ENCODE results near the gene FBRSL1. TPM values are rescaled to one million over a fixed set of nuclear protein-coding genes. Genes with fewer than 3 reads are reported as not detected.

FBRSL1 gene
- total and polyA plus RNA-seq, 9 of the 15 experiments (the other 6 are each of a cell fraction or from before 2014, with no cell fraction given), result 0.24 to 129 (median 7.3) TPM

GRCh38 chr12:132529906-132530305, 40.0 kb downstream of the FBRSL1 start:
- Histone ChIP-seq H3K9me3 (replicated peaks; ENCODE audit: control insufficient read depth, insufficient read depth, low read depth, low read length) (no peaks in the 10 kb centered on the region), H3K9me1 (ENCODE audit: control insufficient read depth, insufficient read depth, low read length) (no peaks in the 10 kb centered on the region), H2AFZ (ENCODE audit: low read depth, low read length) (no peak overlapping the region), H3K4me3 (no peak overlapping the region), H4K20me1 (replicated peaks; ENCODE audit: control insufficient read depth, insufficient read depth, low read length) (peaks cover 4% of the 10 kb centered on the region), H3K9ac (ENCODE audit: insufficient read depth in 1 of 2, low read depth in 2 of 2, low read length in 2 of 2) (no peak overlapping the region), H3K79me2 (ENCODE audit: control insufficient read depth, insufficient read depth, low read length) (no peaks in the 10 kb centered on the region), H3K4me2 (ENCODE audit: insufficient read depth, low read length) (no peak overlapping the region), H3K4me1 (replicated peaks in 1 of 2; ENCODE audit: control insufficient read depth in 2 of 2, insufficient read depth in 2 of 2, low read length in 2 of 2) (peaks cover 0 to 50% of the 10 kb centered on the region in 2 experiments; a peak in 2 of 5 replicates), H3K27me3 (ENCODE audit: control insufficient read depth in 2 of 2, insufficient read depth in 2 of 2, low read length in 2 of 2) (no peaks in the 10 kb centered on the region), H3K36me3 (ENCODE audit: control insufficient read depth, insufficient read depth, low read length) (no peaks in the 10 kb centered on the region), H3K27ac (ENCODE audit: extremely low read depth, low read depth, low read length) (no peak overlapping the region)
- intact Hi-C loops (cut with micrococcal nuclease), result no loop called here
- no peak for FAIRE-seq
- no peak for DNase-seq (ENCODE audit: extremely low read depth in 1 of 4, low spot score in 3 of 4)
- peak; percentile 47 for ATAC-seq
- no TSS peak for BruUV-seq (replicated peaks)
- ChIA-PET POLR2A (interaction anchor here (0.6 kb wide), 2 partner anchors 33 to 347 kb away, joined by 3 read pairs; no protein-coding TSS in a partner anchor), CTCF (ENCODE audit: low intra/inter-chr PET ratio) (no interaction called here)
- 80% methylated on average over 10 of the region's 10 CpGs for WGBS (ENCODE audit: insufficient coverage, low coverage, missing lambda C conversion rate)
- in situ Hi-C loops (cut with MboI), result no loop called here
- TF ChIP-seq, protein P1, sequence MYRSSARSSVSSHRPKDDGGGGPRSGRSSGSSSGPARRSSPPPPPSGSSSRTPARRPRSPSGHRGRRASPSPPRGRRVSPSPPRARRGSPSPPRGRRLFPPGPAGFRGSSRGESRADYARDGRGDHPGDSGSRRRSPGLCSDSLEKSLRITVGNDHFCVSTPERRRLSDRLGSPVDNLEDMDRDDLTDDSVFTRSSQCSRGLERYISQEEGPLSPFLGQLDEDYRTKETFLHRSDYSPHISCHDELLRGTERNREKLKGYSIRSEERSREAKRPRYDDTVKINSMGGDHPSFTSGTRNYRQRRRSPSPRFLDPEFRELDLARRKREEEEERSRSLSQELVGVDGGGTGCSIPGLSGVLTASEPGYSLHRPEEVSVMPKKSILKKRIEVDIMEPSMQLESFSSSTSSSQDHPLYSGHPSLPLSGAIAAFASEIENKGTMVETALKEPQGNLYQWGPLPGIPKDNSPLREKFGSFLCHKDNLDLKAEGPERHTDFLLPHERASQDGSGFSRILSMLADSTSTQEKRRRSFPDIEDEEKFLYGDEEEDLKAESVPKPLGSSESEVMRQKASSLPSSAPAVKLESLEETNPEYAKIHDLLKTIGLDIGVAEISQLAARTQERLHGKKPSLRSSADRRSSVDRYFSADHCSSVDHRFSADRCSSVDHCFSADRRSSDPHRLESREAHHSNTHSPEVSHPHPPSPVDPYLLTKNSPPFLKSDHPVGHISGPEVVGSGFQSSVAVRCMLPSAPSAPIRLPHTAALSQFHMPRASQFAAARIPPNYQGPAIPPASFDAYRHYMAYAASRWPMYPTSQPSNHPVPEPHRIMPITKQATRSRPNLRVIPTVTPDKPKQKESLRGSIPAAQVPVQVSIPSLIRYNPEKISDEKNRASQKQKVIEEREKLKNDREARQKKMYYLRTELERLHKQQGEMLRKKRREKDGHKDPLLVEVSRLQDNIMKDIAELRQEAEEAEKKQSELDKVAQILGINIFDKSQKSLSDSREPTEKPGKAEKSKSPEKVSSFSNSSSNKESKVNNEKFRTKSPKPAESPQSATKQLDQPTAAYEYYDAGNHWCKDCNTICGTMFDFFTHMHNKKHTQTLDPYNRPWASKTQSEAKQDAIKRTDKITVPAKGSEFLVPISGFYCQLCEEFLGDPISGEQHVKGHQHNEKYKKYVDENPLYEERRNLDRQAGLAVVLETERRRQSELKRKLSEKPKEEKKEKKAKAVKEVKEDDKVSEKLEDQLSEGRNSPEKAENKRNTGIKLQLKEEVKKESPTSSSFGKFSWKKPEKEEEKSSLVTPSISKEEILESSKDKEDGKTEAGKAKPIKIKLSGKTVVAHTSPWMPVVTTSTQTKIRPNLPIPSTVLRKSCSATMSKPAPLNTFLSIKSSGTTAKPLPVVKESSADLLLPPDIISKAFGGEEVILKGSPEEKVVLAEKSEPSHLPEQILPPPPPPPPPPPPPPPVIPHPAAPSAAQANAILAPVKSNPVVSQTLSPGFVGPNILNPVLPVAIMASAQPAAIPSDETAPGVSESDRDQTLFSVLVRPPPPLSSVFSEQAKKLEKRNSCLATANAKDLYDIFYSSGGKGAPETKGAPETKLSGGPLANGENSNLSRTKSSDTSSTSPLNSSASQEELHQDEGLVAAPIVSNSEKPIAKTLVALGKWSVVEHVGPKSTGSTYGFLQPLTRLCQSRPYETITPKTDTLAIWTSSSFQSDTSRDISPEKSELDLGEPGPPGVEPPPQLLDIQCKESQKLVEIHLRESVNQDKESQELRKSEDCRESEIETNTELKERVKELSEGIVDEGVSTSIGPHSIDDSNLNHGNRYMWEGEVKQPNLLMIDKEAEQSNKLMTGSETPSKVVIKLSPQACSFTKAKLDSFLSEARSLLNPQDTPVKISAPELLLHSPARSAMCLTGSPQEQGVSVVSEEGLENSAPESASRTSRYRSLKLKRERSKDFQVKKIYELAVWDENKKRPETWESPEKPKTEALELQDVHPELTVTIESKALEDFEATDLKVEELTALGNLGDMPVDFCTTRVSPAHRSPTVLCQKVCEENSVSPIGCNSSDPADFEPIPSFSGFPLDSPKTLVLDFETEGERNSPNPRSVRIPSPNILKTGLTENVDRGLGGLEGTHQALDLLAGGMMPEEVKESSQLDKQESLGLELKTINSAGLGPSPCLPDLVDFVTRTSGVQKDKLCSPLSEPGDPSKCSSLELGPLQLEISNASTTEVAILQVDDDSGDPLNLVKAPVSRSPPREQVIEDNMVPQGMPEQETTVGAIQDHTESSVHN (IDR thresholded peaks at IDR 0.05; ENCODE audit: borderline replicate concordance in 1 of 2, low read depth in 1 of 2), result no peak
- TF ChIP-seq MECOM (CRISPR knock-in tag; IDR thresholded peaks at IDR 0.05) (no peak), XRCC5 (IDR thresholded peaks at IDR 0.05; ENCODE audit: low read depth, low read length) (no peak), NBN (IDR thresholded peaks at IDR 0.05; ENCODE audit: low read depth) (no peak), MYNN (IDR thresholded peaks at IDR 0.05) (no peak), MYNN (CRISPR knock-in tag; IDR thresholded peaks at IDR 0.05) (no peak), CTBP1 (IDR thresholded peaks at IDR 0.05; ENCODE audit: borderline replicate concordance) (no peak), MYBL2 (IDR thresholded peaks at IDR 0.05; ENCODE audit: low read depth) (no peak), MYBL2 (CRISPR knock-in tag; IDR thresholded peaks at IDR 0.05; ENCODE audit: borderline replicate concordance) (no peak), KDM1A (IDR thresholded peaks at IDR 0.05) (no peak), MED1 (CRISPR knock-in tag; IDR thresholded peaks at IDR 0.05; ENCODE audit: borderline replicate concordance) (no peak), SNAPC5 (CRISPR knock-in tag; IDR thresholded peaks at IDR 0.05) (no peak), L3MBTL2 (IDR thresholded peaks at IDR 0.05) (no peak)
- TF ChIP-seq, protein P2, sequence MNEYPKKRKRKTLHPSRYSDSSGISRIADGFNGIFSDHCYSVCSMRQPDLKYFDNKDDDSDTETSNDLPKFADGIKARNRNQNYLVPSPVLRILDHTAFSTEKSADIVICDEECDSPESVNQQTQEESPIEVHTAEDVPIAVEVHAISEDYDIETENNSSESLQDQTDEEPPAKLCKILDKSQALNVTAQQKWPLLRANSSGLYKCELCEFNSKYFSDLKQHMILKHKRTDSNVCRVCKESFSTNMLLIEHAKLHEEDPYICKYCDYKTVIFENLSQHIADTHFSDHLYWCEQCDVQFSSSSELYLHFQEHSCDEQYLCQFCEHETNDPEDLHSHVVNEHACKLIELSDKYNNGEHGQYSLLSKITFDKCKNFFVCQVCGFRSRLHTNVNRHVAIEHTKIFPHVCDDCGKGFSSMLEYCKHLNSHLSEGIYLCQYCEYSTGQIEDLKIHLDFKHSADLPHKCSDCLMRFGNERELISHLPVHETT (CRISPR knock-in tag; conservative IDR thresholded peaks at IDR 0.05 in 1 of 2, IDR thresholded peaks at IDR 0.05 in 1 of 2), result no peak
